H9 (cell line): ENCODE results near the gene BCLAF3. TPM values are rescaled to one million over a fixed set of nuclear protein-coding genes. Genes with fewer than 3 reads are reported as not detected.

Experiments used
- DNase-seq: peaks from one replicate; pipeline ENCODE4 v3.0.0-alpha.2; 2017
- H2AFZ ChIP-seq: one replicate; pipeline ENCODE4 v1.6.1; 2013; ENCODE audit warnings: mild to moderate bottlenecking, low read length, control low read depth, moderate library complexity
- H2AK5ac ChIP-seq: 2 replicates; pipeline ENCODE4 v1.6.1; 2013; ENCODE audit warnings: low read length, control low read depth, mixed read lengths; ENCODE audit not compliant: insufficient read length
- H2BK120ac ChIP-seq: one replicate; pipeline ENCODE4 v1.6.1; 2013; ENCODE audit warnings: low read depth, mild to moderate bottlenecking, low read length, control low read depth, inconsistent platforms; ENCODE audit not compliant: poor library complexity, severe bottlenecking
- H2BK12ac ChIP-seq: 2 replicates; pipeline ENCODE4 v1.6.1; 2013; ENCODE audit warnings: low read length, control low read depth, mixed read lengths, low read depth; ENCODE audit not compliant: insufficient read length
- H2BK15ac ChIP-seq: 2 replicates; pipeline ENCODE4 v1.6.1; 2013; ENCODE audit warnings: low read depth, low read length, control low read depth
- H2BK20ac ChIP-seq: one replicate; pipeline ENCODE4 v1.6.1; 2013; ENCODE audit warnings: low read depth, mild to moderate bottlenecking, low read length, control low read depth, inconsistent platforms; ENCODE audit not compliant: poor library complexity, severe bottlenecking
- H2BK5ac ChIP-seq: 2 replicates; pipeline ENCODE4 v1.6.1; 2013; ENCODE audit warnings: low read length, control low read depth, mixed read lengths; ENCODE audit not compliant: insufficient read length
- H3K14ac ChIP-seq: 2 replicates; pipeline ENCODE4 v1.6.1; 2013; ENCODE audit warnings: low read length, control low read depth; ENCODE audit not compliant: insufficient read depth
- H3K18ac ChIP-seq: 2 replicates; pipeline ENCODE4 v1.6.1; 2013; ENCODE audit warnings: low read depth, mild to moderate bottlenecking, mixed read lengths, low read length, control low read depth; ENCODE audit not compliant: insufficient read length
- H3K23ac ChIP-seq: 2 replicates; pipeline ENCODE4 v1.6.1; 2013; ENCODE audit warnings: low read length, control low read depth, mixed read lengths, low read depth; ENCODE audit not compliant: insufficient read length
- H3K23me2 ChIP-seq: 2 replicates; pipeline ENCODE4 v1.6.1; 2013; ENCODE audit warnings: low read depth, mild to moderate bottlenecking, mixed read lengths, low read length, control low read depth; ENCODE audit not compliant: insufficient read length, poor library complexity, severe bottlenecking
- H3K27ac ChIP-seq: 2 replicates; pipeline ENCODE4 v1.5.1; 2013; ENCODE audit warnings: low read length, control low read depth, mixed read lengths, low read depth; ENCODE audit not compliant: insufficient read length
- H3K27me3 ChIP-seq: 2 replicates; pipeline ENCODE4 v1.6.1; 2013; ENCODE audit warnings: low read length, control low read depth, inconsistent platforms; ENCODE audit not compliant: insufficient read depth
- H3K4ac ChIP-seq: 2 replicates; pipeline ENCODE4 v1.6.1; 2013; ENCODE audit warnings: low read depth, mild to moderate bottlenecking, control low read depth, inconsistent platforms, low read length, moderate library complexity
- H3K4me1 ChIP-seq: 2 replicates; pipeline ENCODE4 v1.6.1; 2013; ENCODE audit warnings: low read length, control low read depth, inconsistent platforms; ENCODE audit not compliant: insufficient read depth
- H3K4me2 ChIP-seq: 2 replicates; pipeline ENCODE4 v1.6.1; 2013; ENCODE audit warnings: low read length, control low read depth, mixed read lengths; ENCODE audit not compliant: insufficient read length, insufficient read depth
- H3K56ac ChIP-seq: 2 replicates; pipeline ENCODE4 v1.6.1; 2013; ENCODE audit warnings: low read depth, mild to moderate bottlenecking, mixed read lengths, low read length, control low read depth; ENCODE audit not compliant: insufficient read length
- H3K79me1 ChIP-seq: 2 replicates; pipeline ENCODE4 v1.6.1; 2013; ENCODE audit warnings: low read depth, mild to moderate bottlenecking, moderate library complexity, low read length, control low read depth, inconsistent platforms; ENCODE audit not compliant: insufficient read depth, poor library complexity, severe bottlenecking
- H3K79me2 ChIP-seq: 2 replicates; pipeline ENCODE4 v1.6.1; 2013; ENCODE audit warnings: low read length, control low read depth, inconsistent platforms; ENCODE audit not compliant: insufficient read depth
- H3K9ac ChIP-seq: 2 replicates; pipeline ENCODE4 v1.6.1; 2013; ENCODE audit warnings: low read length, control low read depth, mixed read lengths; ENCODE audit not compliant: insufficient read length; ENCODE audit errors: extremely low read depth
- H3K9me3 ChIP-seq: one replicate; pipeline ENCODE4 v1.6.1; 2013; ENCODE audit warnings: low read depth, low read length, inconsistent platforms; ENCODE audit not compliant: control insufficient read depth
- H3T11ph ChIP-seq: one replicate; pipeline ENCODE4 v1.6.1; 2013; ENCODE audit warnings: mild to moderate bottlenecking, low read length, control low read depth, inconsistent platforms
- H4K20me1 ChIP-seq: one replicate; pipeline ENCODE4 v1.6.1; 2013; ENCODE audit not compliant: control insufficient read depth, insufficient read length, insufficient read depth
- H4K5ac ChIP-seq: 2 replicates; pipeline ENCODE4 v1.6.1; 2013; ENCODE audit warnings: low read depth, mild to moderate bottlenecking, mixed read lengths, low read length, control low read depth; ENCODE audit not compliant: insufficient read length
- H4K8ac ChIP-seq: replicated peaks from 2 replicates; pipeline ENCODE4 v1.6.1; 2013; ENCODE audit warnings: low read length, control low read depth, mixed read lengths, low read depth; ENCODE audit not compliant: insufficient read length
- H4K91ac ChIP-seq: 2 replicates; pipeline ENCODE4 v1.6.1; 2013; ENCODE audit warnings: low read depth, mild to moderate bottlenecking, moderate library complexity, mixed read lengths, low read length, control low read depth; ENCODE audit not compliant: insufficient read length
- H3K27ac Mint-ChIP-seq, 3 experiments: 2 replicates in 2 of 3; 3 replicates in 1 of 3; pipeline ENCODE4 v1.8.0; 2020 to 2021; ENCODE audit warnings: mixed read lengths in 3 of 3, mild to moderate bottlenecking in 1 of 3, moderate library complexity in 1 of 3
- H3K27me3 Mint-ChIP-seq: 2 replicates; pipeline ENCODE4 v1.8.0; 2021; ENCODE audit warnings: low read depth, mild to moderate bottlenecking, moderate library complexity, mixed read lengths
- H3K36me3 Mint-ChIP-seq, 3 experiments: 2 replicates in 2 of 3; 3 replicates in 1 of 3; pipeline ENCODE4 v1.8.0; 2020 to 2021; ENCODE audit warnings: low read depth in 3 of 3, mixed read lengths in 3 of 3; ENCODE audit not compliant: insufficient read depth in 1 of 3
- H3K4me1 Mint-ChIP-seq, 2 experiments: 2 replicates each; pipeline ENCODE4 v1.8.0; 2020; ENCODE audit warnings: mixed read lengths in 2 of 2
- H3K4me3 Mint-ChIP-seq, 2 experiments: 2 replicates in 1 of 2; 3 replicates in 1 of 2; pipeline ENCODE4 v1.8.0; 2020 to 2021; ENCODE audit warnings: mild to moderate bottlenecking in 2 of 2, mixed read lengths in 2 of 2, moderate library complexity in 1 of 2
- H3K9me3 Mint-ChIP-seq, 2 experiments: 2 replicates in 1 of 2; 3 replicates in 1 of 2; pipeline ENCODE4 v1.8.0; 2020; ENCODE audit warnings: mild to moderate bottlenecking in 2 of 2, mixed read lengths in 2 of 2, moderate library complexity in 1 of 2
- CTCF ChIP-seq: fragments of 200-600 bp; sonication (generic); conservative IDR thresholded peaks from 3 replicates; pipeline ENCODE4 v1.8.0; 2021; ENCODE audit warnings: antibody characterized with exemption, mild to moderate bottlenecking
- WGBS: extraction: QIAGEN DNeasy Blood & Tissue Kit; methylation state at CpG from one replicate; pipeline ENCODE4 v1.1.7; 2013; ENCODE audit warnings: missing lambda C conversion rate, low lambda C conversion rate, mixed read lengths; ENCODE audit not compliant: insufficient read length; ENCODE audit errors: extremely low coverage; 5-methylcytosine and 5-hydroxymethylcytosine counted together
- total RNA-seq: library from RNA; stranded (reverse); gene quantifications from 2 replicates; pipeline ENCODE4 v1.2.1, GENCODE V29; 2021

BCLAF3 gene
- total RNA-seq, 1 experiment from 2014 or later, result 7.9 TPM

- Histone ChIP-seq H4K5ac (no peak overlapping the region), H3K4me2 (no peak overlapping the region)
- no CpG with 5 or more reads among the region's 6 CpGs for WGBS
Measured at GRCh38 chrX:19956923-19957322, 33.9 kb downstream of the BCLAF3 start.

More at GRCh38 chrX:19956923-19957322, 33.9 kb downstream of the BCLAF3 start:
- no peak overlapping the region for H3K9ac ChIP-seq
- H3K4ac ChIP-seq, result no peak overlapping the region
- H2BK120ac ChIP-seq, result no peak overlapping the region
- H3K9me3 ChIP-seq, result peaks cover 17% of the 10 kb centered on the region
- no peak overlapping the region for H2BK15ac ChIP-seq
- no peak overlapping the region for H3K14ac ChIP-seq
- Mint-ChIP-seq H3K36me3 (peaks cover 0 to 9% (median 2%) of the 10 kb centered on the region in 3 experiments; a peak in 5 of 7 replicates), H3K27me3 (no peaks in the 10 kb centered on the region), H3K4me1 (no peaks in the 10 kb centered on the region), H3K9me3 (peaks cover 42 to 48% of the 10 kb centered on the region in 2 experiments), H3K4me3 (no peak overlapping the region), H3K27ac (no peak overlapping the region)
- no peak overlapping the region for H3K56ac ChIP-seq
- no peaks in the 10 kb centered on the region for H4K20me1 ChIP-seq
- no peaks in the 10 kb centered on the region for H3K4me1 ChIP-seq
- no peak overlapping the region for H2BK20ac ChIP-seq
- H3T11ph ChIP-seq, result no peak overlapping the region
- no peak overlapping the region for H4K91ac ChIP-seq
- H2AK5ac ChIP-seq, result no peak overlapping the region
- H3K27ac ChIP-seq, result no peak overlapping the region
- no peak overlapping the region for H3K23ac ChIP-seq
- DNase-seq, result no peak
- H3K79me2 ChIP-seq, result no peaks in the 10 kb centered on the region
- H3K18ac ChIP-seq, result no peak overlapping the region
- H2BK5ac ChIP-seq, result no peak overlapping the region
- no peak overlapping the region for H4K8ac ChIP-seq
- H3K79me1 ChIP-seq, result no peaks in the 10 kb centered on the region
- no peaks in the 10 kb centered on the region for H3K23me2 ChIP-seq
- H2AFZ ChIP-seq, result no peak overlapping the region
- TF ChIP-seq CTCF, result no peak
- H3K27me3 ChIP-seq, result no peaks in the 10 kb centered on the region
- no peak overlapping the region for H2BK12ac ChIP-seq
